Measurements from ENCODE around the gene UBE2O.

- TF ChIP-seq GATA2 (IDR thresholded peaks at IDR 0.05; ENCODE audit: low read depth, low read length) (no peak), GATA3 (IDR thresholded peaks at IDR 0.05; ENCODE audit: low read depth, low read length) (no peak)
Measured at GRCh38 chr17:76484228-76484725, 31.3 kb upstream of the UBE2O start.
